ENCODE results near the gene EYS.

DNA sequence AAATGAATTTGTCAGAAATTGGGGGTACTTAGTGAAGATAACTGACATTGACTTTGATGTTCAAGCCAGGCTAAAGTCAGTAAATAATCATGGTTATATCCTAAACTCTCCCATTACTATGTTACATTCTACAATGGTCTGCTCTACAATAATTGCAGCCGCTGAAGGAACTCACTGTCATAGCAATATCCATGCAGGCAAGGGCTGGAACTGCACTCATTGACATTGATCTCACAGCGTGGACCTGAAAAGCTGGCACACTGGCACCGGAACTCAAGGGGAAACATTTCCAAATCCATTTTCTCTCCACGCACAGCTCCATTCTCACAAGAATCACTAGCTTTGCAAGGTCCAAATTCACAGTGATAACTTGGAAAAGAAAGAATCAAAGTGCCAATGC is 702.7 kb downstream of the EYS start:
- TF ChIP-seq, protein P1, sequence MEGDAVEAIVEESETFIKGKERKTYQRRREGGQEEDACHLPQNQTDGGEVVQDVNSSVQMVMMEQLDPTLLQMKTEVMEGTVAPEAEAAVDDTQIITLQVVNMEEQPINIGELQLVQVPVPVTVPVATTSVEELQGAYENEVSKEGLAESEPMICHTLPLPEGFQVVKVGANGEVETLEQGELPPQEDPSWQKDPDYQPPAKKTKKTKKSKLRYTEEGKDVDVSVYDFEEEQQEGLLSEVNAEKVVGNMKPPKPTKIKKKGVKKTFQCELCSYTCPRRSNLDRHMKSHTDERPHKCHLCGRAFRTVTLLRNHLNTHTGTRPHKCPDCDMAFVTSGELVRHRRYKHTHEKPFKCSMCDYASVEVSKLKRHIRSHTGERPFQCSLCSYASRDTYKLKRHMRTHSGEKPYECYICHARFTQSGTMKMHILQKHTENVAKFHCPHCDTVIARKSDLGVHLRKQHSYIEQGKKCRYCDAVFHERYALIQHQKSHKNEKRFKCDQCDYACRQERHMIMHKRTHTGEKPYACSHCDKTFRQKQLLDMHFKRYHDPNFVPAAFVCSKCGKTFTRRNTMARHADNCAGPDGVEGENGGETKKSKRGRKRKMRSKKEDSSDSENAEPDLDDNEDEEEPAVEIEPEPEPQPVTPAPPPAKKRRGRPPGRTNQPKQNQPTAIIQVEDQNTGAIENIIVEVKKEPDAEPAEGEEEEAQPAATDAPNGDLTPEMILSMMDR (IDR thresholded peaks at IDR 0.05) = no peak
- TF ChIP-seq POLR2A (IDR thresholded peaks at IDR 0.05) = no peak
